HG03439 (cell line): ENCODE data around the gene RBM11.
"Not testable (repeated sequence)": the region's sequence is repeated elsewhere in the genome, so short reads cannot be mapped to it uniquely, and the experiment has no call there.

ENCODE experiments used
- ATAC-seq: cut with Tn5 transposase; IDR thresholded peaks from one replicate; pipeline ENCODE4 v1.9.1; 2021; ENCODE audit warnings: mild to moderate bottlenecking, moderate library complexity; ENCODE audit not compliant: unreplicated experiment

The RBM11 gene, protein sequence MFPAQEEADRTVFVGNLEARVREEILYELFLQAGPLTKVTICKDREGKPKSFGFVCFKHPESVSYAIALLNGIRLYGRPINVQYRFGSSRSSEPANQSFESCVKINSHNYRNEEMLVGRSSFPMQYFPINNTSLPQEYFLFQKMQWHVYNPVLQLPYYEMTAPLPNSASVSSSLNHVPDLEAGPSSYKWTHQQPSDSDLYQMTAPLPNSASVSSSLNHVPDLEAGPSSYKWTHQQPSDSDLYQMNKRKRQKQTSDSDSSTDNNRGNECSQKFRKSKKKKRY

DNA sequence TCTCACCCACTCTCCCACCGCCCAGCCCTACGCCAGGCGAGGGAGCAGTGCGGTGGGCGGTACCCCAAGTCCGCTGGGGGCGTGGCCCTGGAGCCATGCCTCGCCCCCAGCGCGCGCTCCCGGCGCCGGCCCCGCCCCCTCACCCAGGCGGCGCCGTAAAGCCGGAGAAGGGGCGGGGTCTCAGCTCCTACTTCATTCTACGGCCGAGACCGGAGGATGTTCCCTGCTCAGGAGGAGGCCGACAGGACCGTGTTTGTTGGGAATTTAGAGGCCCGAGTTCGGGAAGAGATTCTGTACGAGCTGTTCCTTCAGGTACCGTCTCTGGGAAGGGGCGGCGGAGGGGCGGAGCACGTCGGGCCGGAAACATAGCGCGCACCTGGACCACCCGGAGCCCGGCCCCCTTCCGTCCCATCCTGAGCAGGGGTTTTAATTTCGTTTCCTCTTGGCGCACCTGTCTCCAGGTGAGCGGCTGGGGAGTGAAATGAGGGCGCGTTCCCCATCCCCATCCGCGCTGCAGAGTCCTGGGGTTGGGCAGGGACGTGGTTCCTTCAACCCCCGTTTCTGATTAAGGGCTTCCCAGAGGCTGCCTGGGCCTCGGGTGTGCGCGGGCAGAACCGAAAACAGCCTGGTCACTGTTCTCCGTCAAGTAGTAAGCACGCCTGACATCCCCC is at the start of gene RBM11:
Gene RBM11 (plus strand): TSS at position 187 of the 671 bp plus-strand sequence. CDS start 30 bp downstream, at position 217.
- peak; percentile 98 for ATAC-seq

DNA sequence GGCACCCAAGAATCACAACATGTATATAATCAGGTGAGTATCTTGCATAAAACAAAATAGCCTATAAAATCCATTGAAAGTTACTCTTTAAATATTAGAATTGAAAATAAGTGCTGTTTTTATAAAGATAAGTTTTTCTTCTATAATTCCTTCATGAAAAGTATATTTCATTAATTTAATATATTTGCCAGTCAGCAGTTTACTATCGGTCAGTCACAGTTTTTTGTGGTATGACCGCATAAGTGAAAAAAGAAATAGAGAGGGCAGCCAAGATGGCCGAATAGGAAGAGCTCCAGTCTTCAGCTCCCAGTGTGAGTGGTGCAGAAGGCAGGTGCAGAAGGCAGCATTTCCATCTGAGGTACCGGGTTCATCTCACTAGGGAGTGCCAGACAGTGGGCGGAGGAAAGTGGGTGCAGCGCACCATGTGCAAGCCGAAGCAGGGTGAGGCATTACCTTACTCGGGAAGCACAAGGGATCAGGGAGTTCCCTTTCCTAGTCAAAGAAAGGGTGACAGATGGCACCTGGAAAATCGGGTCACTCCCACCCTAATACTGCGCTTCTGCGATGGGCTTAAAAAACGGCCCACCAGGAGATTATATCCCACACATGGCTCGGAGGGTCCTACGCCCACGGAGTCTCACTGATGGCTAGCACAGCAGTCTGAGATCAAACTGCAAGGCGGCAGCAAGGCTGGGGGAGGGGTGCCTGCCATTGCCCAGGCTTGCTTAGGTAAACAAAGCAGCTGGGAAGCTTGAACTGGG is 49.3 kb upstream of the RBM11 start:
- ATAC-seq = not testable (repeated sequence)

DNA sequence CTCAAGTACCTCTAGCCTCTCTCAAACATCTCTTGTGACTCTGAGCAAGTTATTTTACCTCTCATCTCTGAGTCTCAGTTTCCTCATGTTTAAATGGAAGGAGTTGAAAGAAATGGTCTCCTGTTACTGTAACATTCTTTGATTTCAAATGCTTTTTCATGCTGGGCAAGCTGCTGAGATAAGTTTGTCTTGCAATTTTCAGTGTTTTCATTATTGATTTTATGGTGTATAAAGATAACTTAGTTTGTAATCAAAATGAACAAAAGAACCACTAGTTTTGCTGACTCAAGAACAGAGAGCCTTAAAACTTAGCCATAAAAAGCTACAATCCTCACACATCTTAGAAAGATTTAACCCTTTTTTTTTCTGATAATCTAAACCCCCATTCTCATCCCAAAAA is 9.7 kb upstream of the RBM11 start:
- no peak for ATAC-seq

DNA sequence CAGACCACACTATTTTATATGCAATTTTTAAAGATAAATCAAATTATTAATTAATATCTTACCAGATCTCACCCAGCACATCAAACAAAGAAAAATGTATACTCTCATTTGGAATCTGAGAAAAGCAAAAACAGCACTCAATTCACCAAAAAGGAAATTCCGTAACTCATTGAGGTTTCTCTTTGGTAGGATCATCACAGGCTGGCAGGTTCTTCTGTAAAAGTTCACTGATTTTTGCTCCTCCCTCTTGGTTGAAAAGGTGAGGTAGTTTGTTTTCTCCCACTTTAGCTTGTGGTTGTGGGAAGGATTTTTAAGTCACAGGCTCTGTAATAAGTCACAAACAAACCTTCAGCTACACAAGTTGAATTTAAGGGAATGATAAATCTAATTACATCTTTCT is 5.2 kb upstream of the RBM11 start, which contains the start of gene LIPI:
Gene LIPI (minus strand): TSS at position 218 of the 400 bp plus-strand sequence. CDS start 110 bp downstream, at position 108.
- no peak for ATAC-seq

DNA sequence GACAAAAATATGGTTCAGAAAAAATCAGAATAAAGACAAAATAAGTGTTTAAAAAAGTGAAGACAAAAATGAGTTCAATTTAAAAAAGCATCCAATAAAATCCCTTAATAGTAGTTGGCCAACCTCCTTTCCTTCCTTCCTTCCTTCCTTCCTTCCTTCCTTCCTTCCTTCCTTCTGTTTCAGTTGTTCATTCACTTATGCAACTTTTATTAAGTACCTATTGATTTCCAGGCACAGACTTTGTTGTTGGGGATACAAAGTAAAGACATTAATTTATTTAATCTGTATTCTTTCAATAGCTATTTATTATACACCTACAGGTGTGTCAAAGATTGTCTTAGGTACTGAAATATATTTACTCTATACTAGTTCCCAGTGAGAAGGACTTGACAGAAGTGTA is 2.8 kb upstream of the RBM11 start:
- no peak for ATAC-seq

DNA sequence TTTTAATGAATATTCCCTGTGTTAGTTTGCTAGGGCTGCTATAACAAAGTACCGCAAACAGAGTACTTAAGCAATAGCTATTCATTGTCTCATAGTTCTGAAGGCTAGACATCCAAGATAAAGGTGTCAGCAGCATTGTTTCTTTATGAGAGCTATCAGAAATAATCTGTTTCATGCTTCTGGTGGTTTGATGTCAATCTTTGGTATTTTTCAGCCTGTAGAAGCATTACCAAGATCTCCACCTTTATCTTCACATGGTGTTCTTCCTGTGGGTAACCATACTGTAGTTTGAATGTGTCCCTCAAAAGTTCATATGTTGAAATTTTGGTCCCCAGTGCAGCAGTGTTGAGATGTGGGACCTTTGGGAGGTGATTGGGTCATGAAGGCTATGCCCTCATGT is 7.4 kb downstream of the RBM11 start:
- ATAC-seq = no peak

DNA sequence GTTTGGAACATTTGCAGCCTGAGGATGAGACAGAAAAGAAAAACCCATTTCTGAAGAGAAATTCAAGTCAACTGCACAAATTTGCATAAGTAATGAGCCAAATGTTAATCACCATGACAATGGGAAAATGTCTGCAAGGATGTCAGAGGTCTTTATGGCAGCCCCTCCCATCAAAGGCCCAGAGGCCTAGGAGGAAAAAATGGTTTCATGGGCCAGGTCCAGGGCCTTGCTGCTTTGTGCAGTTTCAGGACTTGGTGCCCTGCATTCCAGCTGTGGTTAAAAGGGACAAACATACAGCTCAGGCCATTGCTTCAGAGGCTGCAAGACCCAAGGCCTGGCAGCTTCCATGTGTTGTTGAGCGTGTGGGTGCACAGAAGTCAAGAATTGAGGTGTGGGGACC is 13.4 kb downstream of the RBM11 start:
- no peak for ATAC-seq

DNA sequence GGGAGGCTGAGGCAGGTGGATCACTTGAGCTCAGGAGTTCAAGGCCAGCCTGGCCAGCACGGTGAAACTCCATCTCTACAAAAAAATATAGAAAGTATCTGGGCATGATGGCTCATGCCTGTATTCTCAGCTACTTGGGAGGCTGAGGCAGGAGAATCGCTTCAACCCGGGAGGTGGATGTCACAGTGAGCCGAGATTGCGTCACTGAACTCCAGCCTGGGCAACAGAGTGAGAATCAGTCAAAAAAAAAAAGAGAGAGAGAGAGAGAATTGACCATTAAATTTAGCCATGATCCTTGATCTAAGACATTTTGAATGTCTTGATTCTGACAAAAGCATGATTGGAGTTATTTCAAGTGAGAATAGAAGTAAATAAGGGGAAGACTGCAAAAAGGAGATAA is 19.1 kb downstream of the RBM11 start:
- ATAC-seq = no peak

DNA sequence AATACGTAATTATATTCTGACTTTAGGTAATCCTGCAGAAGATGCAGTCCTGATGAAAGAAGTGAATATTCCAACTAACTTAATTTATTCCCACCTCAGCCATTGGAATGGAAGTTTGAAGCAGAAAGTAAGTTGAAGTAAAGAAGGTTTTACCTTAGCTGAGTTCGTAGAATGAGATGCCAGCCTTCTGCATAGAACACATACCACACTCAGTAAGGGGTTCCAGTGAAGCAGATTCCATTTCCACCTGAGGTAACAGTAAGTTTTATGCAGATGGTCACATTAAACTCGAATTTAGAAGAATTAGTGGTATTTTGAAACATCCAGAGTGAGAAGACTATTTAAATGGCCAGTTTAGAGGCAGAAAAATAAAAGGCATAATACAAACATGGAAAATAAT is 20.2 kb downstream of the RBM11 start:
- no peak for ATAC-seq

DNA sequence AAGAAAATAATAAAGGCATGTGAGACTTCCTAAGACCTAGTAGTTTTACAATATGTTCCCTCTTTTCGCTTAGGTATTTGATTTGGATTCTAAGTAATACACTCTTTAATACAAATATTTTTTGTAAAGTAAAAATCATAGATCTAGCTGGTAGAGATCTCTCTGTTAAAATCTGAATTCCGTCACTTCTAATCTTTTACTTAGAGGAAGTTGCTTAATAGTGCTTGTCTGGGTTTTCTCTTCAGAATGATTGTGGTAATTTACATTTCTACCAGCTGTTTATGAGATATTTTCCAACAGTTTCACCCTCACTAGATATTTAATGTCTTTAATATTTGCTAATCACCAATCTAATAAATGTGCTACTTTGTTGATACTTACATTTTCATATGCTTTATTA is 23.3 kb downstream of the RBM11 start:
- no peak for ATAC-seq

DNA sequence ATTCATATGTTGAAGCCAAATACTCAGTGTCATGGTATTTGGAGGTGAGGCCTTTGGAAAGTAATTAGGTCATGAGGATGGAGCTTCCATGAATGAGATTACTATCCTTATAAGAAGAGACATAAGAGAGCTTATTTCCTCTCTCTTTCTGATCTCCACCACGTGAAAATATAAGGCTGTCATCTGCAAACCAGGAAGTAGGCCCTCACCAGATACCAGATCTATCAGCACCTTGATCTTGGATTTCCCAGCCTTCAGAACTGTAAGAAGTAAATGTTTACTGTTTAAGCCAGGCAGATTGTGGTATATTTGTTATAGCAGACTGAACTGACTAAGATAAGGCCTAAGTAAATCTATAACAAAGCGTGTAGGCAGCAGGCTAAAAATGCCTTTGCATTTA is 25.3 kb downstream of the RBM11 start:
- no peak for ATAC-seq

DNA sequence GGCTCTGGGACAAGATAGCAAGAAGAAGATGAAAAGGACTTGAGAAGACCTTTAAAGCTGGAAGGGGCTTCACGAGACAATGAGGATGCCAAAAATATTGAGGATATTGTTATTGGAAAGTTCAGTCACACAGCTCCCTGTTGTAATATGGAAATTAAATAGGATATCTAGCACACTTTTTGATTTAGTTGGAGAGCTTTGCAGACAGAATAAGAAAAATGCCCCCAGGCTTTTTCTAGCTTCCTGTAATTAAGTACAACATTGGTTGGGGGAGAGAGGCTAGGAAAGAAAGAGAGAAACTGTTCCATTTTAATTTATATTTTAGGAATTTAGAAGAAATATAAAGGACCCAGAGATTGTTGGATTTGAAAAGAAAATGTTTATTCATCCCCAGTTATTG is 27.5 kb downstream of the RBM11 start:
- ATAC-seq = no peak

DNA sequence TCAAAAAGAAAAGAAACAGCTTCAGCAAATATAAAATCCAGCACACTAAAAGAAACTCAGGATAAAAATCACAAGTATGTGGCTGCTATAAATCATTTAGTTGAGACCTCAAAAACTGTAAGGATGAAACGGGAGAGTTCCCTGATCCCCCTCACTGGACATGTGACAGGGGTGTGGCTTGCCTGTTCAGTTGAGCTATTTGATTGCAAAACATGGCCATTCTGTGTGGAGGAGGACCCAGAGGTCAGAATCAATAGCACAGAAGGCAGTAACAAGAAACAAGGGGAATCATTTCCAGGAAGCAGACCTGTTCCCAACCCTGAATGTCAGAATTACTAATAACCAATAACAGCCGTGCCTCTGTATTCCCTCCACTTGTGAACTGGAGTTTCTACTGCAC is 27.9 kb downstream of the RBM11 start:
- no peak for ATAC-seq

DNA sequence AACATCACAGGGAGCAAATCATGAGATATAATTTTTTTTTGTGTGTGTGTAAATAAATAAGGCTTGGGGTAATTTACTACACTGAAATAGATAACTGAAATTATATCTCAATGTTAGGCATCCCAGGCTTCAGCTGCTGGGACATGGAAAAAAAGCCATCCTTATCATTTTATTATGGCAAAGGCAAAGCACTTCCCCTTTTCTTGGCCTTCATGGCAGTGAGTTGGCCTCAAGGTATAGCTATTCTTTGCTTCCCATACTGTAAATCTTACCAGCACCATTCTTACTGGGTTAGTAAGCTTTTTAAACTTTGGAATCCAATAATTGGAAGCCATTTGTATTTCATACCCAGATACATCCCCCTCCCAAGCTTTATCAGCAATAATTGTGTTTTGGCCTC is 29.0 kb downstream of the RBM11 start:
- ATAC-seq = no peak

DNA sequence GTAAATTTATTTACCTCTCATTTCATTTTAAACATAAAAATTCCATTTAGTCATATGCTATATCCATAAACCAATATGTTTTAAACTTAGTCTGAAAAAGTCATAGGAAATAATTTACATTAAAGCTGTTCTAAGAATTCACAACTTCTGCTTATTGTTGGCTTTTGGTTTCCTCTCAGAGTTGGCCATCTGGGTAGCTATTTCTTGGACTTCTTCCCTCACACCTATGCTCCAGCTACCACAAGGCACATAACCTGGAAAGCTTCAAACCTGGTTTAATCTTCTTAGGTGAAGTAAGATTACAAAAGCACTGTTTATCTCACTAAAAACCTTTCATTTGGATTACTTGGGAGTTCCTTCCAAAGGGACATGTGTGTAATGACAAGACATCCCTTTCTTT is 29.8 kb downstream of the RBM11 start:
- no peak for ATAC-seq

DNA sequence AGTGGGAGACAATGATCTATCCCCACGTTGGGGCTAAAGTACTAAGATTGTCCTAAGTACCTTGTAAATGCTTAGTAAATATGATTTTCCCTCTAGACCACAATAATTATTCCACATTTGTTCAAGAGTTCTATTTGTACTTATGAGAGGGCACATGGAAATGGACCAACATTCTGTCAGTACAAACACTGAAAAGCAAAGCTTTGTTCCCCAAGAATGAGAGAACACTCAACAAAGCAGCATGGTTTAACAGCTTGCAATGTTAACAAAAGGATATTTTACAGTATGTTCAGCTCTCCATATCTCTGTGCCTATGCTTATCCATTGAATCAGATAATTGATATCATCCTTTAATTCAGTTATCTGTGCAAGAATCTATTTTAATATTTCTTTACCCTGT is 35.4 kb downstream of the RBM11 start:
- no peak for ATAC-seq

DNA sequence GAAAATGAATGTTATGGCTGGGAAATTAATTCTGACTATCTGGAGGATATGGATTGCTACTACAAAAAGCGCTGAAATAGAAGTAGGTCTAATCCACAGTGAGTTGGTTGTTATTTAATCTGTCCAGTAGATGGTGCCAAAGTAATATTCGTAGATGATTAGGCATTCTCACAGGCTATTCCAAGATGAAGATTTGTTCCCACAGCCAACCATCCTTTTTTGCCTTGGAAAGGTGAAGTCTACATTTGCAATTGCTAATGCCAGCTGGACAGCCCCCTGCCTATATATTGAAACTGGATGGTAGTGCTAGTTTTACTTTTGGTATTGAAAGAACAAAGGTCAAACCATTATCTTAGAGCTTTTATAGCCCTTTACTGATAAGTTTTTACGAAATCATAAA is 43.8 kb downstream of the RBM11 start:
- ATAC-seq = no peak

DNA sequence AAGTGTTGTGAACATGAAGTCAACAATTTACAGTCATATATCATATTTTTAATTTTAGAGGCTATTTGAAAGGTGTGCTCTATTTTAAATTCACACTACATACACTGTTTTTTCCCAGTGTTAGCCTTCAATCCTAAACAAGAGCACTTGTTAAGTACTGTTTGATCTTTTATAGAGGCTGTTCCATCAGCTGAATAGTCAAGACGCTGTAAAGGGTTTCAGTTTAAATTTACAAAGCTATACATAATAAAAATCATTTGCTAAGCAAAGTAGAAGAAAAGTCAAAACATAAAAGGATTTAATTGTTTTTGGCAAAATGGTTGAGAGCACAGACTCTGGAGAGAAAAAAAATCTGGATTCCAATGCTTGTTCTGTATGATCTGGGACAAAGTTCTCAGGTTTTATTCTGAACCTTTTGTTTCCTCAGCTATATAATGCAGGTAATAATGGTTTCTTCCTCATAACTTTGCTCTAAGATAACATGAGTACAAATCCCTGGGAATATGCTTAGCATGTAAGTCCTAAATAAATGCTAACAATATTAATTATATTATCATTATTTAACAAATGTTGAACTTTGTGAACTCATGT is 44.3 kb downstream of the RBM11 start:
- no peak for ATAC-seq

DNA sequence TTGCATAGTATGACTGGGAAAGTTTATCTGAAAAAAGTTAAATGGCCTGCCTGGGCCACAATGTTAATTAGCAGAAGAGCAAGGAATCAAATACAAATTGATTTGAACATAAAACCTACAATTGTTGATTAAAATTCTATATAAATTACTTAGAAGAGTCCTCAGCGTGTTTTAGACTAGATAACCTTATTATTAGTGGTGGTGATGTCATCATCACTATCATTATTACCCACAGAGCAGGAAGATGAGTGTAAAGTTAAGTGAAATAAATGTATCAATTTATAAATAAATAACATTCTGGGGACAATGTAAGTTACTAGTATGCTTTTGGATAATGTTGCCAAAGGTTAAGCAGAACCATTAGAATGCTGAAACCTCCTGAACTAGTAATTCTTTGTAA is 46.1 kb downstream of the RBM11 start:
- ATAC-seq = no peak

DNA sequence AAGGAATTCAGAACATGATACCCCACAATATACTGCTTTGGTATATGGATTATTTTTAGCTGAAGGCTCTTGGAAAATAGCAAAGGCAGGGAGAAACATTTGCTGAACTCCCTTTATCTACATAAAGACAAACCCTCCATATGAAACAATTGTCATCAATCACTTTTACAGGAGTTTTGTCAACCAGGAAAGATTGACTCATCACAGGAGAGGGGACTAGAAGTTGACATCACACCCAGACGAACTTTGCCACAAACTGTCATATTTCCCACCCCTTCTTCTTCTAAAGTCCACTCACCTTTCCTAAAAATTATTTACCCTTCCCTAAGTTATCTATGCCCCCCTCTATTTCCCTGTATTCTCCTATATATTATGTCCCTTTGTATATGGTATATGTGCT is 47.9 kb downstream of the RBM11 start:
- ATAC-seq = no peak

DNA sequence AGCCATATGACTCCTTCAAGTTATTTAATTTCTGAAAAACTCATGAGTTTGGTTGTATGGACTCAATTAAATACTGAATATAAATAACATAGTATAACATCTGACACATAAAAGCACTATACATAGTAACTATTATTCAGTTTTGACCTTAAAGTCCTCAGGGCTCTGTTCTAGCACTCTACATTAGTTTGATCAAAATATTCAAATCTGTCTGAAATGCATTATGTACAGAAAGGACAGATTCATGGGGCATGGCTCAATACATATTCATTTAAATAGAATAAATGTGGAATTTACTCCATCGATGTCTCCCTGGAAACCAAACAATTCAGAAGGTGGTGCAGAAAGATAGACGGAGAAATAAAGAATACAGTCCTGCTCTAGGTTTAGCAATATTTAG is 49.1 kb downstream of the RBM11 start:
- no peak for ATAC-seq

DNA sequence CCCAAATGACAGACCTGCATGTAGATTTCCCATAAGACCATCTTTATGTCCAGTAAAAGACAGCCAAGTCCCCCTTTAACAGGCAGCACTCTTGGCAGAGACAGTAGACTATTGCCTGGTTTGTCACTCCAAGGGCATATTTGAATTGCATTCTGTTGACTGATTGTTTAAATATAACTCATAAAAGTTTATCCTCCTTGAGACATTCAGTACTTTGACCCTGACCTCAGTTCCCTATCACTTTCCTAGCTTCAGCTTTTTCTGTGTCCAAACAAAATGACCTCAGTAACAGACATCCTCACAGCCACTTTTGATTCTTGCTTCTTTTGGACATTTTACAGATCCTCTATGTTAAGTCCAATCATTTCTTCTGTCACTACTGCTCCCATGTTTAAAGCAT is 51.1 kb downstream of the RBM11 start:
- no peak for ATAC-seq
